ENCODE results near the gene HSD17B8. TPM values are rescaled to one million over a fixed set of nuclear protein-coding genes. Genes with fewer than 3 reads are reported as not detected.

The HSD17B8 gene
- total and polyA plus RNA-seq, 10 of the 15 experiments (the other 5 are each of a cell fraction or from before 2014, with no cell fraction given) = 3.1 to 54.3 (median 26.5) TPM

DNA sequence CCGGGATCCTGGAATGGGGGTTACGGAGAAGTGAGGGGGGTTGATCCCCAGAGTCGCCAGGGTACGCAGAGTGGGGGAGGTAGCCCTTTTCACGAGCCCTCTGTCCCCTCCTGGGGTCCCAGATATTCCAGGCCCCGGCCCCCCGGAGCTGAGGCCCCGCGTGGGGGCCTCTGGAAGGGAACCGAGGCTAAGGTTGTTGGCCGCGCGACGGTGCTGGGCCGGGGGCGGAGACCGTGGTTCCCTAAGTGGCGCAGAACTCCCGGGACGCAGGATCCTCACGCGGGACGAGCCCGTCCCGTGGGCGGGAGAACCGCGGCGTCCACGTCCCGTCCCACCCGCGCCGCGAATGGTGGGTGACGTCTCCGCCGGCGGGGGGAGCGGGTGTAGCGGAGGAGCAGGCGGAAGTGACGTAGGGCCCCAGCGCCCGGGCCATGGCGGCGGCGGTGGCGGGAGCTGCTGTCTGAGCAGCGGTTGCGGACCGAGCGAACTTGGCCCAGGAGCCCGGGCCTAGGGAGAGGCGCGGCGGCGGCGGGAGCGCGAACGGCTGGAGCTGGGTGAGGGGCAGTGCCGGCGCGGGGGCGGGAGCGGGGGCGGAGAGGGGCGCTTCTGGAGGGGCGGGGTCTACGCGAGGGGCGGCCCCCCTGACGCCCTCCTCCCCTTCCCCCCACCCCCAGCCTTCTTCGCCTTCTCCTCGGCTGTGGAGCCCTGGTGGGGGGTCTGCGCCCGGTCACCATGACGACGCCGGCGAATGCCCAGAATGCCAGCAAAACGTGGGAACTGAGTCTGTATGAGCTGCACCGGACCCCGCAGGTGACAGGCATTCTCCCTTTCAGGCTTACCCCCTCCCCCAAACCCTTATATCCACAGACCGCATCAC lies 3.9 kb downstream of the HSD17B8 start, which contains the start of gene RING1 (continued):
- TF ChIP-seq, protein P1, sequence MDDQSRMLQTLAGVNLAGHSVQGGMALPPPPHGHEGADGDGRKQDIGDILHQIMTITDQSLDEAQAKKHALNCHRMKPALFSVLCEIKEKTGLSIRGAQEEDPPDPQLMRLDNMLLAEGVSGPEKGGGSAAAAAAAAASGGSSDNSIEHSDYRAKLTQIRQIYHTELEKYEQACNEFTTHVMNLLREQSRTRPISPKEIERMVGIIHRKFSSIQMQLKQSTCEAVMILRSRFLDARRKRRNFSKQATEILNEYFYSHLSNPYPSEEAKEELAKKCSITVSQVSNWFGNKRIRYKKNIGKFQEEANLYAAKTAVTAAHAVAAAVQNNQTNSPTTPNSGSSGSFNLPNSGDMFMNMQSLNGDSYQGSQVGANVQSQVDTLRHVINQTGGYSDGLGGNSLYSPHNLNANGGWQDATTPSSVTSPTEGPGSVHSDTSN (IDR thresholded peaks at IDR 0.05; ENCODE audit: insufficient replicate concordance, low read depth, low read length) = no peak
- no peak for TF ChIP-seq IRF4 (IDR thresholded peaks at IDR 0.05; ENCODE audit: low read depth, low read length)
- 0 out of 2 replicates have a peak, but pooled peaks have one; percentile 73 for TF ChIP-seq CHD1 (IDR thresholded peaks at IDR 0.05; ENCODE audit: low read depth, low read length)
- TF ChIP-seq, protein P2, sequence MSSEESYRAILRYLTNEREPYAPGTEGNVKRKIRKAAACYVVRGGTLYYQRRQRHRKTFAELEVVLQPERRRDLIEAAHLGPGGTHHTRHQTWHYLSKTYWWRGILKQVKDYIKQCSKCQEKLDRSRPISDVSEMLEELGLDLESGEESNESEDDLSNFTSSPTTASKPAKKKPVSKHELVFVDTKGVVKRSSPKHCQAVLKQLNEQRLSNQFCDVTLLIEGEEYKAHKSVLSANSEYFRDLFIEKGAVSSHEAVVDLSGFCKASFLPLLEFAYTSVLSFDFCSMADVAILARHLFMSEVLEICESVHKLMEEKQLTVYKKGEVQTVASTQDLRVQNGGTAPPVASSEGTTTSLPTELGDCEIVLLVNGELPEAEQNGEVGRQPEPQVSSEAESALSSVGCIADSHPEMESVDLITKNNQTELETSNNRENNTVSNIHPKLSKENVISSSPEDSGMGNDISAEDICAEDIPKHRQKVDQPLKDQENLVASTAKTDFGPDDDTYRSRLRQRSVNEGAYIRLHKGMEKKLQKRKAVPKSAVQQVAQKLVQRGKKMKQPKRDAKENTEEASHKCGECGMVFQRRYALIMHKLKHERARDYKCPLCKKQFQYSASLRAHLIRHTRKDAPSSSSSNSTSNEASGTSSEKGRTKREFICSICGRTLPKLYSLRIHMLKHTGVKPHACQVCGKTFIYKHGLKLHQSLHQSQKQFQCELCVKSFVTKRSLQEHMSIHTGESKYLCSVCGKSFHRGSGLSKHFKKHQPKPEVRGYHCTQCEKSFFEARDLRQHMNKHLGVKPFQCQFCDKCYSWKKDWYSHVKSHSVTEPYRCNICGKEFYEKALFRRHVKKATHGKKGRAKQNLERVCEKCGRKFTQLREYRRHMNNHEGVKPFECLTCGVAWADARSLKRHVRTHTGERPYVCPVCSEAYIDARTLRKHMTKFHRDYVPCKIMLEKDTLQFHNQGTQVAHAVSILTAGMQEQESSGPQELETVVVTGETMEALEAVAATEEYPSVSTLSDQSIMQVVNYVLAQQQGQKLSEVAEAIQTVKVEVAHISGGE (CRISPR knock-in tag; IDR thresholded peaks at IDR 0.05) = peak; percentile 21; the same call in 1 of the 2 replicates
- TF ChIP-seq, protein P3, sequence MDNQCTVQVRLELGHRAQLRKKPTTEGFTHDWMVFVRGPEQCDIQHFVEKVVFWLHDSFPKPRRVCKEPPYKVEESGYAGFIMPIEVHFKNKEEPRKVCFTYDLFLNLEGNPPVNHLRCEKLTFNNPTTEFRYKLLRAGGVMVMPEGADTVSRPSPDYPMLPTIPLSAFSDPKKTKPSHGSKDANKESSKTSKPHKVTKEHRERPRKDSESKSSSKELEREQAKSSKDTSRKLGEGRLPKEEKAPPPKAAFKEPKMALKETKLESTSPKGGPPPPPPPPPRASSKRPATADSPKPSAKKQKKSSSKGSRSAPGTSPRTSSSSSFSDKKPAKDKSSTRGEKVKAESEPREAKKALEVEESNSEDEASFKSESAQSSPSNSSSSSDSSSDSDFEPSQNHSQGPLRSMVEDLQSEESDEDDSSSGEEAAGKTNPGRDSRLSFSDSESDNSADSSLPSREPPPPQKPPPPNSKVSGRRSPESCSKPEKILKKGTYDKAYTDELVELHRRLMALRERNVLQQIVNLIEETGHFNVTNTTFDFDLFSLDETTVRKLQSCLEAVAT (IDR thresholded peaks at IDR 0.05) = 0 out of 2 replicates have a peak, but pooled peaks have one; percentile 45
- TF ChIP-seq IKZF2 (IDR thresholded peaks at IDR 0.05) = peak; percentile 65 to 78
- TF ChIP-seq EGR1 (IDR thresholded peaks at IDR 0.05; ENCODE audit: borderline replicate concordance in 1 of 2, low read depth in 2 of 2, low read length in 2 of 2) = peak in 1 of 2 experiments; percentile 85; a peak in 2 of 3 replicates
- peak; percentile 16 for TF ChIP-seq RELA (IDR thresholded peaks at IDR 0.05; ENCODE audit: borderline replicate concordance, partially characterized antibody)
- TF ChIP-seq SIN3A (IDR thresholded peaks at IDR 0.05; ENCODE audit: low read depth, low read length) = peak; percentile 57; the same call in 1 of the 2 replicates
- peak; percentile 99 for TF ChIP-seq BACH1 (IDR thresholded peaks at IDR 0.05; ENCODE audit: borderline replicate concordance)
- TF ChIP-seq BRCA1 (IDR thresholded peaks at IDR 0.05; ENCODE audit: low read depth, low read length) = peak; percentile 29; the same call in 1 of the 2 replicates
- TF ChIP-seq, protein P4, sequence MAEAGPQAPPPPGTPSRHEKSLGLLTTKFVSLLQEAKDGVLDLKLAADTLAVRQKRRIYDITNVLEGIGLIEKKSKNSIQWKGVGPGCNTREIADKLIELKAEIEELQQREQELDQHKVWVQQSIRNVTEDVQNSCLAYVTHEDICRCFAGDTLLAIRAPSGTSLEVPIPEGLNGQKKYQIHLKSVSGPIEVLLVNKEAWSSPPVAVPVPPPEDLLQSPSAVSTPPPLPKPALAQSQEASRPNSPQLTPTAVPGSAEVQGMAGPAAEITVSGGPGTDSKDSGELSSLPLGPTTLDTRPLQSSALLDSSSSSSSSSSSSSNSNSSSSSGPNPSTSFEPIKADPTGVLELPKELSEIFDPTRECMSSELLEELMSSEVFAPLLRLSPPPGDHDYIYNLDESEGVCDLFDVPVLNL (IDR thresholded peaks at IDR 0.05; ENCODE audit: low read depth, low read length) = 0 out of 2 replicates have a peak, but pooled peaks have one; percentile 44
- 0 out of 3 replicates have a peak, but pooled peaks have one; percentile 53 for TF ChIP-seq POU2F2 (IDR thresholded peaks at IDR 0.05; ENCODE audit: borderline replicate concordance, low read depth, low read length)
- TF ChIP-seq, protein P5, sequence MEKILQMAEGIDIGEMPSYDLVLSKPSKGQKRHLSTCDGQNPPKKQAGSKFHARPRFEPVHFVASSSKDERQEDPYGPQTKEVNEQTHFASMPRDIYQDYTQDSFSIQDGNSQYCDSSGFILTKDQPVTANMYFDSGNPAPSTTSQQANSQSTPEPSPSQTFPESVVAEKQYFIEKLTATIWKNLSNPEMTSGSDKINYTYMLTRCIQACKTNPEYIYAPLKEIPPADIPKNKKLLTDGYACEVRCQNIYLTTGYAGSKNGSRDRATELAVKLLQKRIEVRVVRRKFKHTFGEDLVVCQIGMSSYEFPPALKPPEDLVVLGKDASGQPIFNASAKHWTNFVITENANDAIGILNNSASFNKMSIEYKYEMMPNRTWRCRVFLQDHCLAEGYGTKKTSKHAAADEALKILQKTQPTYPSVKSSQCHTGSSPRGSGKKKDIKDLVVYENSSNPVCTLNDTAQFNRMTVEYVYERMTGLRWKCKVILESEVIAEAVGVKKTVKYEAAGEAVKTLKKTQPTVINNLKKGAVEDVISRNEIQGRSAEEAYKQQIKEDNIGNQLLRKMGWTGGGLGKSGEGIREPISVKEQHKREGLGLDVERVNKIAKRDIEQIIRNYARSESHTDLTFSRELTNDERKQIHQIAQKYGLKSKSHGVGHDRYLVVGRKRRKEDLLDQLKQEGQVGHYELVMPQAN (conservative IDR thresholded peaks at IDR 0.05) = peak; percentile 72
- TF ChIP-seq KDM1A (IDR thresholded peaks at IDR 0.05; ENCODE audit: borderline replicate concordance) = no peak
- TF ChIP-seq HCFC1 (IDR thresholded peaks at IDR 0.05; ENCODE audit: low read length) = peak; percentile 58
- TF ChIP-seq NBN (IDR thresholded peaks at IDR 0.05) = peak; percentile 63; the same call in 1 of the 2 replicates
- TF ChIP-seq ATF7 (IDR thresholded peaks at IDR 0.05; ENCODE audit: low read depth) = peak; percentile 71
- no peak for TF ChIP-seq ZNF217 (IDR thresholded peaks at IDR 0.05)
- TF ChIP-seq GATAD2B (conservative IDR thresholded peaks at IDR 0.05; ENCODE audit: low read depth) = peak; percentile 100
